GM12875 (cell line): ENCODE results near the gene FKBP10.
A peak's percentile ranks its signal among the peaks of the same experiment; 100 is the strongest.
"Not testable (repeated sequence)": the region's sequence is repeated elsewhere in the genome, so short reads cannot be mapped to it uniquely, and the experiment has no call there.

Experiments
- H3K4me3 ChIP-seq: one replicate; pipeline ENCODE4 v1.5.1; 2011; ENCODE audit warnings: low read depth, low read length, control low read depth
- TF ChIP-seq, protein P1 (sequence below): IDR thresholded peaks from 2 replicates; pipeline ENCODE4 v1.5.1; 2011; ENCODE audit warnings: low read depth, mild to moderate bottlenecking, control low read depth, inconsistent platforms, low read length, moderate library complexity, borderline replicate concordance; ENCODE audit not compliant: insufficient read depth

Gene FKBP10

DNA sequence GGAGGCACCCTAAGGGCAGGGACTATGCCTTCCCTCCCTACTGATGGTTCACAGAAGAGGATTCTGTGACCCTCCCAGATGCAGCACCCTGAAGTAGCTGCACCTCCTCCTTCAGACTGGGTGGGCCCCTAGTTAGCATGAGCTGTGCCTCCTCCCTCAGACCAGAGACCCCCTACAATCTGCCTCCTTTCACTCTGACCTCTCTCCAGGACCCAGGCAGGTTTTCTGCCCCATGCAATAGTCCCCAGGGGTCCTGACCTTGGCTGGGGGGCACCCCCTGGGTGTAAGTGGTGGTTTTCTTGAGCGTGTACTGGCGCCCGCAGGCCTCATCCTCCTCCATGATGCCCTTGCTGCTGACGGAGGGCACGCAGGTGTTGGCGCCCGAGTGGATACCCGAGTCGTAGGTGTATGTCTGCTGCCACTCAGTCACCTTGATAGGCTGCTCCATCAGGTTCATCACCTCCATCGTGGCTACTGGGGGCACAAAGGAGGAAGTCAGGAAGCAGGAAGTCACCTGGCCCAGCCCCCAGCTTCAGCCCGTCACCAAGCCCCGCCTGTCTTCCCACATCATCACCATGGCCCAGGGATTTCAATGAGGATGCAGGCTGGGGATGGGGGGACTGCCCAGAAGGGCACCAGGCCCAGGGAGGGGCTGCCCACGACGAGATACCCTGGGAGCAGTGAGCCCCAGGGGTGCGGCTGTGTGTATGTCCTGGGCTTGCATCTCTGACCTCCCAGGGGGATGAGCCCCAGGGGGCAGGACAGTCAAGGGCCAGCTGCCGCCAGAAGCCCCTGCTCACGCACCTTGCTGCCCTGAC is 41.2 kb upstream of the FKBP10 start:
- TF ChIP-seq, protein P1, sequence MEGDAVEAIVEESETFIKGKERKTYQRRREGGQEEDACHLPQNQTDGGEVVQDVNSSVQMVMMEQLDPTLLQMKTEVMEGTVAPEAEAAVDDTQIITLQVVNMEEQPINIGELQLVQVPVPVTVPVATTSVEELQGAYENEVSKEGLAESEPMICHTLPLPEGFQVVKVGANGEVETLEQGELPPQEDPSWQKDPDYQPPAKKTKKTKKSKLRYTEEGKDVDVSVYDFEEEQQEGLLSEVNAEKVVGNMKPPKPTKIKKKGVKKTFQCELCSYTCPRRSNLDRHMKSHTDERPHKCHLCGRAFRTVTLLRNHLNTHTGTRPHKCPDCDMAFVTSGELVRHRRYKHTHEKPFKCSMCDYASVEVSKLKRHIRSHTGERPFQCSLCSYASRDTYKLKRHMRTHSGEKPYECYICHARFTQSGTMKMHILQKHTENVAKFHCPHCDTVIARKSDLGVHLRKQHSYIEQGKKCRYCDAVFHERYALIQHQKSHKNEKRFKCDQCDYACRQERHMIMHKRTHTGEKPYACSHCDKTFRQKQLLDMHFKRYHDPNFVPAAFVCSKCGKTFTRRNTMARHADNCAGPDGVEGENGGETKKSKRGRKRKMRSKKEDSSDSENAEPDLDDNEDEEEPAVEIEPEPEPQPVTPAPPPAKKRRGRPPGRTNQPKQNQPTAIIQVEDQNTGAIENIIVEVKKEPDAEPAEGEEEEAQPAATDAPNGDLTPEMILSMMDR: no peak
- peak overlapping the region; percentile 57 for H3K4me3 ChIP-seq

GRCh38 chr17:41772218-41772585 is 40.6 kb upstream of the FKBP10 start:
- TF ChIP-seq, protein P1: no peak
- H3K4me3 ChIP-seq: no peak overlapping the region

DNA sequence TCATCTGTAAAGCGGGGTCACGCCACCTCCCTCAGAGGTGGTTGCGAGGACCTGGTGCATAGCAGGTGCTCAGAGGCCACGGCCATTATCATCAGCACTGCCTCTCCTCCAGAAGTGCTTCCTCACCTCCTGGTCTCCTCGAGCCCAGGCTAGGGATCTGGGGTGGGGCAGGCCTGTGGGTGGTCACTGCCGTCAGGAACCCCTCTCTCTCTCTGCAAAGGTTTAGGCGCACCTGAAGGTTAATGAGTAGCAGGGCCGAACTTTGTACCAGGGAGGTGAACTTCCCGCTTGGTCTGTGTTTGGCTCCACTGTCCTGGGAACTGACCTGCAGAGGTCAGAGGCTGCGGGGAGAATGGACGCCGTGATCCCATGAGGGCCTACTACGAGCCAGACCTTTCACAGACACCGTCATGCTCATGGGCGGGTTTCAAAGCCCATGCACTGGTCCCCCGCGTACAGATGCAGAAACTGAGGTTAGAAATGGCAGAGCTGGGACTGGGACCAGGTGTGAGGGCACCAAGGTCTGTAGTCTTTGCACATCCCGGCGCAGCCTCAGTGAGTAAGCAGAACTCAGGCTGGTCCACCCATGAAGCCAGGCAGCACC is 40.1 kb upstream of the FKBP10 start:
- TF ChIP-seq, protein P1: no peak
- no peak overlapping the region for H3K4me3 ChIP-seq

- TF ChIP-seq, protein P1: no peak
- H3K4me3 ChIP-seq: no peak overlapping the region
Observed at GRCh38 chr17:41773190-41773588, 39.6 kb upstream of the FKBP10 start.

- H3K4me3 ChIP-seq: no peak overlapping the region
- TF ChIP-seq, protein P1: no peak
Observed at GRCh38 chr17:41773731-41774193, 39.0 kb upstream of the FKBP10 start.

DNA sequence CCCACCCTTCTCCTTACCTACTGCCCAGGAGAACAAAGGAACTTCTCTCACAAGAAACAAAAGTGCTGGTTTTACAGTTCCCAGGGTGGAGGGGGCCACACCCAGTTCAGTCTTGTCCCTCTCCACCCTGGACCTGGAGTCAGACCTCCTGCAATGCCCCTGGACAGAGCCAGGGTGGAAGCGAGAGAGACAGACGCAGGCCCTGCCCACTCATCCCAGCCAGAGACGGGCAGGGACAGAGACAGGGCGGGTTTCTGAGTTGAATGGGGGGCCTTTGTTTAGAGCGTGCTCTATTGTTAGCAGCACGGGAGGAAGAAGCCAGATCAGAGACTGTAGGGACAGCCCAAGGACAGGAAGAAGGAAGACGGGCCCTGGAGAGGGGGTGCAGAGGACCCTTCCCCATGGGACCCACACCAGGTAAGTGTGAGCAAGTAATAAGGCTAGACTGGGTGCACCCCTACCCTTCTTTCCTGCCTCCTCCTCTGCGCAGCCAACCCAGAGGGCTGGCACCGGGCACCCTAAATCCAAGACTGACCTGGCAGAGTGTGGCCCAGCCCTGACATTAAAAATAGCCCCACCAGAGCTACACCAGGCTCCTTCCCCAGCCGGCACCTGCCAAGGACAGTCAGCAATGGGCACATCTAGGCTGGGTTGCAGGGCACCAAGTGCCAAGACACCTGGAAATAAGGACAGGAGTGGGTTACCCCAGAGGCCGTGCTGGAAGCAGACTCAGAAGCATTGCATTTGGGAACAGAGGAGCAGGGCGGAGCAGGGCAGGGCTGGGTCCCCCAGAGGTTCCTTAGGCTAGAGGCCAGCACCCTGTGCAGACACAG is 37.2 kb upstream of the FKBP10 start:
- H3K4me3 ChIP-seq: no peak overlapping the region

GRCh38 chr17:41776262-41776900 is 36.4 kb upstream of the FKBP10 start:
- H3K4me3 ChIP-seq: not testable (repeated sequence)

More for the DNA sequence above, 37.2 kb upstream of the FKBP10 start:
- TF ChIP-seq, protein P1: no peak
